ENCODE measurements around the gene SYNJ1. TPM values are rescaled to one million over a fixed set of nuclear protein-coding genes. Genes with fewer than 3 reads are reported as not detected.

Gene SYNJ1
- total and polyA plus RNA-seq, 10 of the 15 experiments (the other 5 are each of a cell fraction or from before 2014, with no cell fraction given): 1.2 to 7.0 (median 3.5) TPM

GRCh38 chr21:32770871-32771523 is 43.2 kb upstream of the SYNJ1 start (continued):
- TF ChIP-seq E4F1 (IDR thresholded peaks at IDR 0.05; ENCODE audit: borderline replicate concordance, partially characterized antibody): no peak
- 0 out of 2 replicates have a peak, but pooled peaks have one; percentile 64 for TF ChIP-seq SMARCA5 (IDR thresholded peaks at IDR 0.05)
- no peak for TF ChIP-seq SMAD5 (IDR thresholded peaks at IDR 0.05; ENCODE audit: low read depth)
- no peak for TF ChIP-seq KAT2A (conservative IDR thresholded peaks at IDR 0.05; ENCODE audit: control insufficient read depth, low read depth, low read length)
- TF ChIP-seq TCF3 (IDR thresholded peaks at IDR 0.05; ENCODE audit: borderline replicate concordance, insufficient read depth, low read depth, low read length): no peak
- no peak for TF ChIP-seq ZNF622 (IDR thresholded peaks at IDR 0.05)
- no peak for TF ChIP-seq ZNF592 (IDR thresholded peaks at IDR 0.05)
- no peak for TF ChIP-seq RAD21 (IDR thresholded peaks at IDR 0.05; ENCODE audit: insufficient read depth, low read depth, low read length)
- TF ChIP-seq BMI1 (IDR thresholded peaks at IDR 0.05; ENCODE audit: borderline replicate concordance): no peak
- TF ChIP-seq NKRF (conservative IDR thresholded peaks at IDR 0.05): 0 out of 2 replicates have a peak, but pooled peaks have one; percentile 85
- TF ChIP-seq YY1 (IDR thresholded peaks at IDR 0.05; ENCODE audit: low read depth, low read length): no peak
- TF ChIP-seq RB1 (IDR thresholded peaks at IDR 0.05; ENCODE audit: borderline replicate concordance): 0 out of 2 replicates have a peak, but pooled peaks have one; percentile 22
- 0 out of 2 replicates have a peak, but pooled peaks have one; percentile 8 for TF ChIP-seq POLR2A (IDR thresholded peaks at IDR 0.05; ENCODE audit: low read depth, low read length)
- peak in 1 of 2 experiments; percentile 11; a peak in 1 of 3 replicates for TF ChIP-seq EGR1 (IDR thresholded peaks at IDR 0.05; ENCODE audit: borderline replicate concordance in 1 of 2, low read depth in 2 of 2, low read length in 2 of 2)
- TF ChIP-seq MTA3 (IDR thresholded peaks at IDR 0.05; ENCODE audit: borderline replicate concordance, low read length): no peak
- no peak for TF ChIP-seq ESRRA (IDR thresholded peaks at IDR 0.05; ENCODE audit: low read length)
